T follicular helper cell (primary cell): ENCODE measurements around the gene EPB41L2.

ENCODE experiments used
- DNase-seq: peaks from one replicate; pipeline ENCODE4 v3.0.0-alpha.2; 2020; ENCODE audit warnings: low read depth

Gene EPB41L2

GRCh38 chr6:130794738-130795137 lies 268.3 kb downstream of the EPB41L2 start:
- DNase-seq, result no peak

- no peak for DNase-seq
These were observed 268.9 kb downstream of the EPB41L2 start for GRCh38 chr6:130794010-130794697.
